RKO (cell line): ENCODE results near the gene NXF1.
"Not testable (repeated sequence)": the region's sequence is repeated elsewhere in the genome, so short reads cannot be mapped to it uniquely, and the experiment has no call there.

Experiments
- DNase-seq: peaks from one replicate; pipeline ENCODE4 v3.0.0-alpha.2; 2016; ENCODE audit warnings: low spot score

Gene NXF1

DNA sequence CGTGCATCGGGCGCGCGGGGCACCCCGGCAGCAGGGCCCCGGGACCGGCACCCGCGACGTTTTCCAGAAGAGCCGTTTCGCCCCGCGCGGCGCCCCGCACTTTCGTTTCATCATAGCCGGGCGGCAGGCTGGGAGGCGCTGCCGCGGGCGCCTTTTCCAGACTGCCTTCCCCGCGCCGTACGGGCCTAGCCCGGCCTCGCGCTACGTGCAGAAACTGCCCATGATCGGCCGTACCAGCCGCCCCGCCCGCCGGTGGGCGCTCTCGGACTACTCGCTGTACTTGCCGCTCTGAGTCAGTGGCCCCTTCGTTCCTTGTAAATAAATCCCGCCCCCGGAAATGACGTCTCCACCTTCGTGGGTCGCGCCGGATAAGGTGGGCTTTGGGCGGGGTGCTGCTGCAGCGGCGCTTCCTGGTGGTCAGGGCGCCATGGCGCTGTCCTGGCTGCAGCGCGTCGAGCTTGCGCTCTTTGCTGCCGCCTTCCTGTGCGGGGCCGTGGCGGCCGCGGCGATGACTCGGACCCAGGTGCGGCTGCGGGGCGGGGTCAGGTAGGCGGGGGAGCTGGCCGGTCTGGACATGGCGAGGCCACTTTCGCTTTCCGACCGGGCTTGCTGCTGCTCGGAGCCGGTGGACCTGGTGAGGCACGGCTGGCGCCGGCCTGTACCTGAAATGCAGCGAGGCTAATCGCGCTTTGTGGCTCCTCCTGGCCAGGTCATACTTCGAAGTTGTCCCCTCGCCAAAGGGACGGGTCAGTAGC, 18.1 kb downstream of the NXF1 start, which contains the start of gene TMEM179B:
TSS of gene TMEM179B (plus strand) at position 398 of the 755 bp plus-strand sequence. CDS start at position 428, 30 bp downstream.
- DNase-seq = peak; percentile 98

DNA sequence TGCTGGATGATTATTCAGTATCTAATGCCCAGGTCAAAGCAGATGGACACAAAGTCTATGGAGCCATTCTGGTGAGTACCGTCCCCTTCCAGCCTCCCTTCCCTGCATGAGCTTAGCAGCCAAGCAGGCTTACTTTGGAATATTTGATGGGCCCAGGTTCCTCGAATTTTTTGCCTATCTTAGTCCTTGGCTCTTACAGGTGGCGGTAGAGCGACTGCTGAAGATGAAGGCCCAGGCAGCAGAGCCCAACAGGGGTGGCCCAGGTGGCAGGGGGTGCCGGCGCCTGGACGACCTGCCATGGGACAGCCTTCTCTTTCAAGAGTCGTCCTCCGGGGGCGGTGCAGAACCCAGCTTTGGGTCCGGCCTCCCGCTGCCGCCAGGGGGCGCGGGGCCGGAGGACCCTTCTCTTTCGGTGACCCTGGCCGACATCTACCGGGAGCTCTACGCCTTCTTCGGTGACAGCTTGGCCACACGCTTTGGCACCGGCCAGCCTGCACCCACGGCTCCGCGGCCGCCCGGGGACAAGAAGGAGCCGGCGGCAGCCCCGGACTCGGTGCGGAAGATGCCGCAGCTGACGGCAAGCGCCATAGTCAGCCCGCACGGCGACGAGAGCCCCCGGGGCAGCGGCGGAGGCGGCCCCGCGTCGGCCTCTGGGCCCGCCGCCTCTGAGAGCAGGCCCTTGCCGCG, 18.8 kb downstream of the NXF1 start:
- DNase-seq = peak; percentile 89

DNA sequence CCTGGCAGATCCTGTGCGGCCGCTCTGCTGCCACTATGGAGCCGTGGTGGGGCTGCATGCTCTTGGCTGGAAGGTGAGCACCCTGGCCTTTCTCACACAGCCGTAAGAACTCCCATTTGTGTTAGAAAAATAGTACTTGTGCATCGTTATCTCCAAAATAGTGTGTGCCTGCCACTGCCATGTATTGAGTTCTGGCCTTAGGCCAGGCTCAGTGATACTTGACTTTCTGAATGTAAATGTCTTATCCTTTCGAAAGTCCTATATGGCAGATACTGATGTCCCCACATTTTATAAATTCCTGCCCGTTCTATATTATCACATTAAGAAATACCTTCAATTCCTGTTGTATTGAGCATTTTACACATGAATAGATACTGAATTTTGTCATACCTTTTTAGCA, 22.5 kb downstream of the NXF1 start:
- DNase-seq = no peak

DNA sequence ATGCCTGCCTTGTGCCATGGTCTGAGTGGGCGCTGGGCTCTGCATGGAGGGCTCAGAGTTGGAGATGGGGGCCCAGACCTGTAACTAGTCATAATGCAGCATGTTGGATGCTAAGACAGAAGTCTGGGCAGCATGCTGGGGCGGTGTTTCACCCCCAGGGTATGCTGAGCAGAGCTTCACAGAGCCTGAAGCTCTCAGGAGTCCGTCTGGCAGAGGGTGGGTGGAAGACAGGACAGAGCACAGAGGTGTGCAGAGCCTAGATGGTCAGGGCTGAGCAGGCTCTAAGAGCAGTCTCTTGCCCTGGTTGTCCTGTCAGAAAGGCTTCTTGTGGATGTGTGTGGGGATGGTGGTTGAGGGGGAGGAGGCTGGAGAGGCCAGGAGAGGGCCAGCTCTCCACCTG, 26.8 kb downstream of the NXF1 start:
- no peak for DNase-seq

DNA sequence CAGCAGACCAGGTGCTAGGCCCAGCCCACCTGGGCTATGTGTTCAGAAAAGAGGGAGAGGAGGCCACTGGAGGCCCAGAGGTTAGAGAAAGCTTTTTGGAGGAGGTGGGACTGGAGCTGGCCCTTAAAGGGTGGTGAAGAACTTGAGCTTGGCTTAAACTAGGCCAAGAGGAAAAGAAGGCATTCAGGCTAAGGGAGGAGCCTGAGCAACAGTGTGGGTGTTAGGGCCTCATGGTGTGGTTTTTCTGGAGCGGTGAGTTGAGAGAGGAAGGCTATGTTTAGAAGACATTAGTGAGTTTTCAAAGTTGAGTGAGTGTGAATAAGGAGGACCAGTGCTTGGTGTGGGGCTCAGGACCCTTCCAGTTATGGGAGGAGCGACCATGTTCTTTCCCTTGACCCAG, 27.9 kb downstream of the NXF1 start:
- DNase-seq = no peak

DNA sequence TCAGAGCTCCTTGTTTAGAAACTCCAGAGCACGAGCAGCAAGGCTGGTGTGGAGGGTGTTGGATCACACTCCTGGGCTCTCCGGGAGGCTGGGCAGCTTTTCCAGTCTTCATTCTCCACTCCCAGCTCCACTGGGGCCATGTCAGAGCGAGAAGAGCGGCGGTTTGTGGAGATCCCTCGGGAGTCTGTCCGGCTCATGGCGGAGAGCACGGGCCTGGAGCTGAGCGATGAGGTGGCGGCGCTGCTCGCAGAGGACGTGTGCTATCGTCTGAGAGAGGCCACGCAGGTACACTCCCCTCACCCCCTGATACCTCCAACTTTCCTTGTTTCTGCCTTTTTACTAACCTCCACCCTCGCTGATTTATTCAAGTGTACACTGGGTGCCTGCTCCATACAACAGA, 29.6 kb downstream of the NXF1 start:
- DNase-seq = no peak

DNA sequence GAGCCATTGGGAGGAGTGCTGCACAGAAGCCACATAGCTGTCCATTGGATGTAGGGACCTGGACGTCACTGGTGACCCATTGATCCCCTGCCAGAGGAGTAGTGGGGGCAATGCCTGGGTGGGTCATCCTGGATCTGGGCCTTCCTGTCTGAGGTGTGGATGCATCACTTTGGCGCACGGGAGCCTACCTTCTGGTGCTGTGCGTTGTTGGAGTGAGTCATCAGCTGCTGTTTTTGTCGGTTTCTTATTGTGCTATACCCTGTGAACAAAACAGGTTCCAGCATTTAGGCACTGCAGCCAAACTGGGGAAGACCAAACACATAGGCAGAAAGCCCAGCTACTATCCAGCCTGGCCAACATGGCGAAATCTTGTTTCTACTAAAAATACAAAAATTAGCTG, 30.8 kb downstream of the NXF1 start:
- no peak for DNase-seq

DNA sequence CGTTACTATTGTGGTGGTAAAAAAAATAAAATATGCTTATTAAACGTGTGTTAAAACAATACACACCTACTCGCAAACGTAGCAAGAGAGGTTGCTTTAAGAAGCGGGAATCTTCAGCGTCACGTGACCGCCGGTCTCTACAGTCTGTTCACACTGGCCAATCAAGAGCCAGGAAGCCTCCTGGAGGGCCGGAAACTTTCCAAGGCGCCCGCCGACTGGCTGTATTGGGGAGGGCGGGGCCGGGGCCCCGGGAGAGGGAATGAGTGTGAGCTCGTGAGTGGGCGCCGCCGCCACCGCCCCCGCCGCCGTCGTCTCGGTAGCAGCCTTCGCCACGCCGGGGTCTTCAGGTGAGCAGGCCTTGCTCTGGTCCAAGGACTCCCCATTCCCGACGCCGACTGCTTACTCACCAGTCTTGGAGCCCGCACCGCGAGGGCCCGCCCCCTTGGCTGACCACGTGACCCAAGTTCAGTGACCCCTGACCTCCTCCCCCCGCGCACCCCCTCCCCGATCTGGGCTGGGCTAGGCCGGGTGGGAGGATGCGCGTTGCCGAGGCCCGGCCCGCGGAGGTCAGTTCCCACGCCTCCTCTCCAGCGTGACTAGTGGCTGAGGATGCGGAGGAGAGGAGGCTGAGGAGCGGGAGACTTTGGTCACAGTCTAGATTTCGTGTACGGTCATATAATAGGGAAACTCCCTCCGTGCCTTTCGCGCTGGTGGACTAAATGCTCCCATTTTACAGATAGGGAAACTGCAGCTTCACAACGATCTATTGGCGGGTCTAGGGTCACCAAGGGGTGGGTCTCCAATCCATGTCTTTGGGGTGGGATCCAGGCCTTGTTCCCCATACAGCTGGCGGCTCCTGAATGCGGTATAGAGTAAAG, 33.9 kb downstream of the NXF1 start, which contains the start of gene TAF6L:
TSS of gene TAF6L (plus strand) at position 253 of the 878 bp plus-strand sequence. CDS start 4,388 bp downstream, outside the sequence.
- DNase-seq = peak; percentile 98

DNA sequence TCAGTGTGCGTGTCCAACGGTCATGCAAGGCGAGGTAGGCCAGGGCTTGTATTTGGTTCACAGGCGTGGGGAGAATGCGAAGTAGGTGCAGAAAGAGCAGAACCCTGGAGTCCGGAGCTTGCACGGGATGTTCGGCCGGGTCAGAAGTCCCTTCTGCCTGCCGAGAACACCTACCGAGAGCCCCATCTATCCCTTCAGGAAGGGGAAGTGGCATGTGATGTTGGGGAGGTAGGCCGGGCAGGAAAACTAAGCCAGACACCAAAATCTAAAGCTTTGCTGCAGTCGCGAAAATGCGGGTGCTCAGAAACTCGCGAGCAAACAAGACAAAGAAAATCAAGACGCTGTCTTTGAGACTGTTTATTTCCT, 34.5 kb downstream of the NXF1 start:
- DNase-seq = peak; percentile 47

DNA sequence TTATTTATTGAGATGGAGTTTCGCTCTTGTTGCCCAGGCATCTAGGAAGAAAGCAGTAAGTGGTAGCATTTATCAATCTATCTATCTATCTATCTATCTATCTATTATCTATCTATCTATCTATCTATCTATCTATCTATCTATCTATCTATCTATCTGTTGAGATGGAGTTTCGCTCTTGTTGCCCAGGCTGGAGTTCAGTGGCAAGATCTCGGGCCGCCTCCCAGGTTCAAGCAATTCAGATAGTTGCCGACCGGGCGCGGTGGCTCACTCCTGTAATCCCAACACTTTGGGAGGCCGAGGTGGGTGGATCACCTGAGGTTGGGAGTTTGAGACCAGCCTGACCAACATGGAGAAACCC, 44.4 kb downstream of the NXF1 start:
- not testable (repeated sequence) for DNase-seq

DNA sequence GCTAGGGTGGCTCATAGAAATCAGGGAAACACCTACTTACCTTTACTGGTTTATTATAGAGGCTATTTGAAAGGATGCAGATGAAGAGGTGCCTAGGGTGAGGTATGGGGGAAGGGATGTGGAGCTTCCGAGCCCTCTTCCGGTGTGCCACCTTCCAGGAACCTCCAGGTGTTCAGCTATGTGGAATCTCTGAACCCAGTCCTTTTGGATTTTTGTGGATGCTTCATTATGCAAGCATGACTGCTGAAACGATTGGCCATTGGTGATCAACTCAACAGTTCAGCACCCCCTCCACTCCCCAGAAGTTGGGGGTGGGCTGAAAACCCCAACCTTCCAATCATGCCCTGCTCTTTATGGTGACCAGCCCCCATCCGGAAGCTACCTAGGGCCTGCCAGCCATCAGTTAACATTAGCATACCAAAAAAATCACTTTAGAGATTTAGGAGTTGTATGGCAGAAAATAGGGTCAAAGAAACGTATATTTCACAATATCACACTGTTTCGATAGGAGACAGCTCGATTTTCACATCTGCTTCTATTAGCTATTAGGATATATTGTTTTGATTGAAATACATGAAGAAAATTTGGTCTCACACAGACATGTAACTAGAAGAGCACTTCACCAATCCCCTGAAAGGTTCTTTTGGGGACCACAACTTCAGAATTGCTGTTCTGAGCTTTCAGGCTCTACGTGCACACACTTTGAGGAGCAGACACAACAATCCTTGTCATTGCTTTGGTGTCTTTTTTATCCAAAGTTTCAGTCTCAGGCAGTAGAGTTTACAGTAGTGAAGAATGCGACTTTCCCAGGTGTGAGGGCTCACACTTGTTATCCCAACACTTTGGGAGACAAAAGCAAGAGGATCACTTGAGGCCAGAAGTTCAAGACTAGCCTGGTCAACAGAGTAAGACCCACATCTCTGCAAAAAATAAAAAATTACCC, 47.1 kb downstream of the NXF1 start:
- no peak for DNase-seq

DNA sequence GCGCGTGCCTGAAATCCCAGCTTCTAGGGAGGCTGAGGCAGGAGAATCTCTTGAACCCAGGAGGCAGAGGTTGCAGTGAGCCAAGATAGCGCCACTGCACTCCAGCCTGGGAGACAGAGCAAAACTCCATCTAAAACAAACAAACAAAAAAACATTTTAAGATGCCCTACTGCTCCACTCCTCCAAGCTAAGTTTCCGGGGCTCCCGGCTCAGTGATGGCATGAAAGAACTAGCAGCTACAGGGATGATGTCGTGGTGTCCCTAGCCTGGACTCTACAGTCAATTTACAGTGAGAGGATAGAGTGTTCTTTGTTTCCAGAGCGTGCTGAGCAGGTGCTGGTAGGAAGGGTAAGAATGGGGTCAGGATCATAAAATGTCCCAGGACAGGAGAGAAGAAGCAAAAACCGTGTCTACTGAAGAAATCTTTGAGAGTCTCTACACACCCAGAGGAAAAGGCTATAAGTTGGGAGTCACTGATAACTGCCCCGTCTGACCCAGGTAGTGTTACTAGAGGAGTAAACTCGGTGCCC, 50.1 kb downstream of the NXF1 start:
- no peak for DNase-seq

DNA sequence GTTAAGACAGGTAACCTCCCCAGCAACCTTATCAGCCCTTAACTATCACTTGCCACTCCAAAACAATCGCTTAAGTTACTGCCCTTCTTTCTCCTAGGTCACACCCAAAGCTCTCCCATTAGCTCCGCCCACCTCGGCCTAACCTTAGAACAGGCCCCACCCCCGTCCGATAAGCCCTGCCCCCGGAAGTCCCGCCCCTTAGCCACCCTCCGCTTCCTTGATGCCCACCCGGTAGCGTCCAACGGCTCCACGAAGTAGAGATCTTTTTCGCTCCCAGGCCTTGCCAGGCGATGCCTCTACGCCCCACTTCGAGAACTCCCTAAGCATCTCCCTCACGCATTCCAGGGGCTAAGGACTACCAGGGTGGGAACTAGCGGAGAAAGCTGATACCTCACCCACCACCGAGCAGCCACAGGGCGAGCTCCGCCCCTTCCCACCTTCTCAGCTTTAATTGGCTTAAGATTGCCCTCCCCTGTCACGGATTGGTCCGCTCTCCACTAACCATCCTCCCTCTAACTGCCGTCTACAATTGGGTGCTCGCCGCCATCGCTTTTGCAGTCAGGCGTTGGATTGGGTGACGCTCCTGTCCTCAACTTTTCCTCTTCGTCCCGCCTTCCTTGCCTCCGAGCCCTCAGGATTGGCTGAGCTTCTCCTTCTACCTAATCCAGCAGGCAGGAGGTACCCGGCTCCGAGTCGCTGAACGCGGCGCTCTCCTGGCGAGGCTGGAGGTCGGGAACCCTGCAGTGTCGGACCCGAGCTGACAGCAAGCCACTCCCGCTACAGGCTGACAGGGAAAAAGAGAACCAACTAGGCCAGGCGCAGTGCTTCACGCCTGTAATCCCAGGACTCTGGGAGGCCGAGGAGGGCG, 51.3 kb downstream of the NXF1 start, which contains the start of gene ZBTB3:
TSS of gene ZBTB3 (minus strand) at position 425 of the 868 bp plus-strand sequence. CDS start 496 bp downstream, outside the sequence.
- DNase-seq = peak; percentile 100

DNA sequence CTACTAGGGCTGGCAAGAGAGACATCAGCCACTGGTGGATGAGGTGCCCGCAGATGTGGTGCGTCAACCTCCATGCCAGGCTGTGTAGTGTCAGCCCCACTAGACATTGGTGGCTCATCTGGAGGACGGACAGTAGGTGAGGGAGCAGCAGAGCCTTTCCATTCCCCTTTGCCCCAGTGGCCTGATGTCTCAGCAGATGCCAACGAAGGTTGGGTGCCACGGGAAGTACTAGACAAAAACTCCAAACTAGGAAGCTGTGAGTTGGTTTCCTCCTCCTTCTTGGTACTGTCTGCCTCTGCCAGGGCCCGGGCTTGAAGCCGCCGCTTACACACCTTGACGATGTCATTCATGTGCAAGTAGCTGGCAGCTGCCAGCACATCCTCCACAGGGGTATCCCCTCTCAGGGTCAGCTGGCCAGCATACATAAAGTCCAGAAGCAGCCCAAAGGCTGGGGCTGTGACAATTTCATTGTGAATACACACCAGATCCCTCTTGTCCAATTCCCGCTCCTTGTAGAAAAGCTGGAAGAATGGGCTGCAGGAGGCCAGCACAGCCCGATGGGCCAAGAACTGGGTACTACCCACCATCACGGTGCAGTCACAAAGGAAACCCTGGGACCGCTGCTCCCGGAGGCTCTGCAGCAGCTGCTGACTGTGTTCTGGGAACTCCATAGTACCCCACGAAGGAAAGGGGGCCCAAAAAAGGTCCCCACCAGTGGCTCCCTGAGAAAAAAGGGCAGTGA, 52.1 kb downstream of the NXF1 start:
- no peak for DNase-seq

DNA sequence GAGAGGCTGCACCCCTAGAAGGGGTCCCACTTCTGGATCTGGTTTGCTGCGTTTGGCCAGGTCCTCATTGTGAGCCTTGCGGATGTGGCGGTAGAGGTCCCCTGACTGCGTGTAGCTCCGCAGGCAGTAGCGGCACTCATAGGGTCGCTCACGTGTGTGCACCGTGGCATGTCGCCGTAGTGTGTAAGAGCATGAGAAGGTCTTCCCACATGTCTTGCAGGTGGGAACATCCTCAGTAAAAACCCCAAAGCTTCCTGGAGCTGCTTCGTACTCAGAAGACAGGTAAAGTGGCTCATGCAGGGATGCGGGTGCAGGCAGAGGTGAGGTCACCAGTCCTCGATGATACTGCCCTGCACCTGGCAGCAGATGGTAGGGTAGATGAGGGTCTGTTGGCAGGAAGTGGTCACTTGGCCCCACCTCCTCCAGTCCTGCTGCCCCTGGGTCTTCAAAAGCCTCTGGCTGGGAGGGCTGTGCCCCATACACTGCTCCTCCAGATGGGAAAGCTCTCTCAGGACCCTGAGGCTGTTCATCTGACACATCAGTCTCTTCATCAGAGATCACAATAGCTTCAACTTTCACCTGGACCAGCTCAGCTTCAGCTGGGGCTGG, 53.0 kb downstream of the NXF1 start:
- DNase-seq = no peak

DNA sequence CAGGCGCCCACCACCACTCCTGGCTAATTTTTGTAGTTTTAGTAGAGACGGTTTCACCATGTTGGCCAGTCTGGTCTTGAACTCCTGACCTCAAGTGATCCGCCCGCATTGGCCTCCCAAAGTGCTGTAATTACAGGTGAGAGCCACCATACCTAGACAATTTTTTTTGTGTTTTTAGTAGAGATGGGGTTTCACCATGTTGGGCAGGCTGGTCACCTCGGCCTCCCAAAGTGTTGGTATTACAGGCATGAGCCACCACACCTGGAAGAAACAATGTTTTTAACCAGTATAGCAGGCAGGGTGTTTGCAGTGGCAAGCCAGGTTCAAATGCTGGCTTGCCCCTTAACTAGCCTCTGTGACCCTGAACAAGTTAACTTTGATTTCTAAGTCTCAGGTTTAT, 55.3 kb downstream of the NXF1 start:
- not testable (repeated sequence) for DNase-seq

DNA sequence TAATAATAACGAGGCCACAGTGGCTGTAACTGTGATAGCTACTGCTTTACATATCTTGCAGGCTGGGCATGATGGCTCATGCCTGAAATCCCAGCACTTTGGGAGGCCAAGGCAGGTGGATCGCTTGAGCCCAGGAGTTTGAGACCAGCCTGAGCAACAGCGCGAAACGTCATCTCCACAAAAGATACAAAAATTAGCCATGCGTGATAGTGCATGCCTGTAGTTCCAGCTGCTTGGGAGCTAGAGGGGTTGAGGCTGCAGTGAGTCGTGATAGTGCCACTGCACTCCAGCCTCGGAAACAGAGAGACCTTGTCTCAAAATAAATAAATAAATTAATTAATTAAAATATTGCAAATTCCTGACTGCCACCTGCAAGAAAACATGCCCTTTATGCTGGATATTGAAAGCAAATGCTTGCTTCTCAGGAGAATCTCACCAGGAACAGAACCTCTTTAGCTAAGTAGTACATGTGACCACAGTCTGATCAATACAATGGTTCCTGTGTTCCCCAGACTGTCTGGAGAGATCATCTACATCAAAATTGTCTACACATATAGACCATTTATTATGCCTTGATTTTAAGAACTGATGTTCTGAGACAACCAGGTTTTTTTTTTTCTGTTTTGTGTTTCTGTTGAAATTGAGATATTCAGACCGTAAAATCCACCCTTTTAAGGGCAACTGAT, 57.6 kb downstream of the NXF1 start:
- no peak for DNase-seq
